ENCODE data around the gene FNIP2.
"Not testable (repeated sequence)": the region's sequence is repeated elsewhere in the genome, so short reads cannot be mapped to it uniquely, and the experiment has no call there.

FNIP2 gene

DNA sequence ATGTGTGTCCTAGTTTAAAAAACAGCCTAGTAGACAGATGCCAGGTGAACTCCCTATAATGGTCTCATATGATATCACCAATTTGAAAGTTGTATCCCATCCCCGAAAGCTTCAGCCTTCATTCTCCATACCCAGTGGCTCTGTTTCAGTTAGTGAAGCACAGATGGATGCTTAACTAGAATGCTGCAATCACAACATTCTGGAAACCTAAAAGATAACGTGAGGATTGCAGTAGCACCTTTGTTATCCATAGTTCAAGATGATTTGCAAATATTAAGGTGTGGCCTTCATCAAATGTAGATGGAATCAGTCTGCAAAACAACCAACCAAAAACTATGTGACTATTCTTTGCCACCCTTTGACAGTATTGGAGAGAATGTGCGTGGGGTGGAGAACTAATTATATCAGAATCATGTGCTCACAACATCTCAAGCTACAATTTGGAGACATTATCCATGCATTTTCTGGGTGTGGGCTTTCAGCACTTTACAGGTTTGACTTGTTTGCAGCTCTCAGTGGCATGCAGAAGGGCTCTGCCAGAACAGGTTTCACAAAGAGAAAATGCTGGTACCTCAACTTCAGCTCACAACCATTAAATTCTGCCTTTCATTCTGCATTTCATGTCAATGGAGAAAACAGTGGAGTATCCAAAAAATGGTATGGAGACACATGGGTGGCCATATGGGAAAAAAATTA, 27.4 kb upstream of the FNIP2 start:
- H3K9ac ChIP-seq (ENCODE audit: low read length in 2 of 2) = no peak overlapping the region
- H3K36me3 ChIP-seq (ENCODE audit: control insufficient read depth in 2 of 2, insufficient read depth in 2 of 2, low read length in 2 of 2) = no peaks in the 10 kb centered on the region
- H3K27ac ChIP-seq (ENCODE audit: low read length) = no peak overlapping the region
- no peak overlapping the region for H3K4me3 ChIP-seq (ENCODE audit: low read length in 2 of 2)
- no peaks in the 10 kb centered on the region for H3K9me3 ChIP-seq (ENCODE audit: control insufficient read depth in 2 of 2, low read length in 2 of 2)
- no peaks in the 10 kb centered on the region for H3K4me1 ChIP-seq (ENCODE audit: control insufficient read depth, insufficient read depth, low read length)
- H3K27me3 ChIP-seq (ENCODE audit: control insufficient read depth in 1 of 2, insufficient read depth in 2 of 2, low read length in 2 of 2) = no peaks in the 10 kb centered on the region

DNA sequence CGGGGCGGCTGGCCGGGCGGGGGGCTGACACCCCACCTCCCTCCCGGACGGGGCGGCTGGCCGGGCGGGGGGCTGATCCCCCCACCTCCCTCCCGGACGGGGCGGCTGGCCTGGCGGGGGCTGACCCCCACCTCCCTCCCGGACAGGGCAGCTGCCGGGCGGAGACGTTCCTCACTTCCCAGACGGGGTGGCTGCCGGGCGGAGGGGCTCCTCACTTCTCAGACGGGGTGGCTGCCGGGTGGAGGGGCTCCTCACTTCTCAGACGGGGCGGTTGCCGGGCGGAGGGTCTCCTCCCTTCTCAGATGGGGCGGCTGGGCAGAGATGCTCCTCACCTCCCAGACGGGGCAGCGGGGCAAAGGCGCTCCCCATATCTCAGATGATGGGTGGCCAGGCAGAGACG, 22.3 kb upstream of the FNIP2 start:
- not testable (repeated sequence) for H3K36me3 ChIP-seq (ENCODE audit: control insufficient read depth in 2 of 2, insufficient read depth in 2 of 2, low read length in 2 of 2); H3K4me1 ChIP-seq (ENCODE audit: control insufficient read depth, insufficient read depth, low read length); H3K27me3 ChIP-seq (ENCODE audit: control insufficient read depth in 1 of 2, insufficient read depth in 2 of 2, low read length in 2 of 2); H3K27ac ChIP-seq (ENCODE audit: low read length); H3K9ac ChIP-seq (ENCODE audit: low read length in 2 of 2); H3K4me3 ChIP-seq (ENCODE audit: low read length in 2 of 2); H3K9me3 ChIP-seq (ENCODE audit: control insufficient read depth in 2 of 2, low read length in 2 of 2)

DNA sequence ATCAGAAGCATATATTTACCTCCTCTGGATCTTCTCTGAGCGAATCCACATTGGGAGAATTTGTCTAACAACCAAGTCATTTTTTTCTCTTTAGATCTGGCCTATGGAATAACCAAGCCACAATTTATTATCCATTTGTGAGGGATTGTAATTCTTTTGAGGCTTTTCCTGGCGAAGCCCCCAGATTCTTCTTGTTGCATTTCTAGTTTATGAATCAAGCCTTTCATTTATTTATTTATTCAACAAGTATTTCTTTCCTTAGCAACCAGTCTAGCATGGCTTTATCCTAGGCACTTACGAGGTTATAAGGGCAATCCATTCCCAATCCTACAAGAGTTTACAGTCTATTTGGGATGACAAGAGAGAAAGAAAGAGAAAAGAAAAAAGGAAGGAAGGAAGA, 18.4 kb upstream of the FNIP2 start:
- Histone ChIP-seq H3K4me1 (ENCODE audit: control insufficient read depth, insufficient read depth, low read length) (no peaks in the 10 kb centered on the region), H3K9ac (ENCODE audit: low read length in 2 of 2) (no peak overlapping the region), H3K4me3 (ENCODE audit: low read length in 2 of 2) (no peak overlapping the region), H3K9me3 (ENCODE audit: control insufficient read depth in 2 of 2, low read length in 2 of 2) (no peaks in the 10 kb centered on the region), H3K36me3 (ENCODE audit: control insufficient read depth in 2 of 2, insufficient read depth in 2 of 2, low read length in 2 of 2) (no peaks in the 10 kb centered on the region), H3K27me3 (ENCODE audit: control insufficient read depth in 1 of 2, insufficient read depth in 2 of 2, low read length in 2 of 2) (no peaks in the 10 kb centered on the region), H3K27ac (ENCODE audit: low read length) (no peak overlapping the region)

DNA sequence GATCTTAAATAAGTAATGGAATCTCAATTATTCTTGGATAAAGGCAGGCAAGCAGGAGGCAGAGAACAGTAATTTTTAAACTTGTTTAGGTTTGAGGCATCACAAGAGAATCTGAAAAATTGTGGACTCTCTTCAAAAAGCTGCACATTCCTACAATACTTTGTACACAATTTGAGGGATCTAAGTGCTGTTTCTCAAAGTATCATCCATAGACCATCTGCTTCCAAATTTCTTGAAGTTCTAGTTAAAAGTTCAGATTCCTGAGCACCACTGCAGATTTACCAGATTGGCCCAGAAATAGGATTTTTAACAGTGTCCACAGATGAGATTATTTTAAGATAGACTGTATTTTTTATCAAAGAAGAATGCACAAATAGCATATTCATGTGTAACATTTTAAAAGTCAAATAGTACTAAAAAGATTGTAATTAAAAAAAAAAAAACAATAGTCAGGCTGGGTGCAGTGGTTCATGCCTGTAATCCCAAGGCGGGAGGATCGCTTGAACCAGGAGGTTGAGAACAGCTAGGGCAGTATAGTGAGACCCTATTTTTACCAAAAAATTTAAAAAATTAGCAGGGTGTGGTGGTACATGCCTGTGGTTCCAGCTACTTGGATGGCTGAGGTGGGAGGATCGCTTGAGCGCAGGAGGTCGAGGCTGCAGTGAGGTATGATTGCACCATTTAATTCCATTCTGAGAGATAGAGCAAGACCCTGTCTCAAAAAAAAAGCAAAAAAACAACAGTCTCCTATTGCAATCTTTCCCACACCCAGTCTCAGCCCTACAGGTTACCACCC, 14.2 kb upstream of the FNIP2 start:
- no peak overlapping the region for H3K4me3 ChIP-seq (ENCODE audit: low read length in 2 of 2)
- H3K9ac ChIP-seq (ENCODE audit: low read length in 2 of 2) = no peak overlapping the region
- H3K27me3 ChIP-seq (ENCODE audit: control insufficient read depth in 1 of 2, insufficient read depth in 2 of 2, low read length in 2 of 2) = no peaks in the 10 kb centered on the region
- no peak overlapping the region for H3K27ac ChIP-seq (ENCODE audit: low read length)
- no peaks in the 10 kb centered on the region for H3K4me1 ChIP-seq (ENCODE audit: control insufficient read depth, insufficient read depth, low read length)
- H3K36me3 ChIP-seq (ENCODE audit: control insufficient read depth in 2 of 2, insufficient read depth in 2 of 2, low read length in 2 of 2) = no peaks in the 10 kb centered on the region
- no peaks in the 10 kb centered on the region for H3K9me3 ChIP-seq (ENCODE audit: control insufficient read depth in 2 of 2, low read length in 2 of 2)

DNA sequence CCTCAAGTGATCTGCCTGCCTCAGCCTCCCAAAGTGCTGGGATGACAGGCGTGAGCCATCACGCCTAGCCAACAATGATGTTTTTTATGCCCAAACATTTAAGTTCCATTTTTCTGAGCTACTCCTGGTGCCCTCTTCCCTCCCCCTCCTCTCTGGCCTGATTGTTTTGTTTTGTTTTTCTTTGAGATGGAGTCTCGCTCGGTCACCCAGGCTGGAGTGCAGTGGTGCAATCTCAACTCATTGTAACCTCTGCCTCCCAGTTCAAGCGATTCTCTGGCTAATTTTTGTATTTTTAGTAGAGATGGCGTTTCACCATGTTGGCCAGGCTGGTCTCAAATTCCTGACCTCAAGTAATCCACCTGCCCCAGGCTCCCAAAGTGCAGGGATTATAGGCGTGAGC, 13.0 kb upstream of the FNIP2 start:
- H3K27me3 ChIP-seq (ENCODE audit: control insufficient read depth in 1 of 2, insufficient read depth in 2 of 2, low read length in 2 of 2); H3K4me3 ChIP-seq (ENCODE audit: low read length in 2 of 2); H3K4me1 ChIP-seq (ENCODE audit: control insufficient read depth, insufficient read depth, low read length); H3K9ac ChIP-seq (ENCODE audit: low read length in 2 of 2); H3K36me3 ChIP-seq (ENCODE audit: control insufficient read depth in 2 of 2, insufficient read depth in 2 of 2, low read length in 2 of 2); H3K9me3 ChIP-seq (ENCODE audit: control insufficient read depth in 2 of 2, low read length in 2 of 2); H3K27ac ChIP-seq (ENCODE audit: low read length): not testable (repeated sequence)

DNA sequence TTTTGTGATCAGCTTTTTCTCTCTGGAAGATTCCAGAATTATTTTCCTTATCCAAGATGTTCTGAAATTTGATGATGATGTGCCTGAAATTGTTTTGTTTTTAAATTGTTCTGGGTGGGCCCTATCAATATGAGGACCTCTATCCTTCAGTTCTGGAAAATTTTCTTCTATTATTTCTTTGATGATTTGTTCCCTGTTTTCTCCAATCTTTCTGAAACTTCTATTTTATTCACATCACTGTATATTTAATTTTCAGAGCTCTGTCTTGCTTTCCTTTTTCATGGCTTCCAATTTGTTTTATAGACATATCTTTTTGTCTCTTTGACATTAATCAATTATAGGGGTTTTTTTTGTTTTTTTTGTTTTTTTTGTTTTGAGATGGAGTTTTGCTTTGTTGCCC, 12.2 kb upstream of the FNIP2 start:
- no peaks in the 10 kb centered on the region for H3K27me3 ChIP-seq (ENCODE audit: control insufficient read depth in 1 of 2, insufficient read depth in 2 of 2, low read length in 2 of 2)
- no peak overlapping the region for H3K27ac ChIP-seq (ENCODE audit: low read length)
- no peak overlapping the region for H3K4me3 ChIP-seq (ENCODE audit: low read length in 2 of 2)
- no peak overlapping the region for H3K9ac ChIP-seq (ENCODE audit: low read length in 2 of 2)
- H3K9me3 ChIP-seq (ENCODE audit: control insufficient read depth in 2 of 2, low read length in 2 of 2) = no peaks in the 10 kb centered on the region
- no peaks in the 10 kb centered on the region for H3K36me3 ChIP-seq (ENCODE audit: control insufficient read depth in 2 of 2, insufficient read depth in 2 of 2, low read length in 2 of 2)
- H3K4me1 ChIP-seq (ENCODE audit: control insufficient read depth, insufficient read depth, low read length) = no peaks in the 10 kb centered on the region

DNA sequence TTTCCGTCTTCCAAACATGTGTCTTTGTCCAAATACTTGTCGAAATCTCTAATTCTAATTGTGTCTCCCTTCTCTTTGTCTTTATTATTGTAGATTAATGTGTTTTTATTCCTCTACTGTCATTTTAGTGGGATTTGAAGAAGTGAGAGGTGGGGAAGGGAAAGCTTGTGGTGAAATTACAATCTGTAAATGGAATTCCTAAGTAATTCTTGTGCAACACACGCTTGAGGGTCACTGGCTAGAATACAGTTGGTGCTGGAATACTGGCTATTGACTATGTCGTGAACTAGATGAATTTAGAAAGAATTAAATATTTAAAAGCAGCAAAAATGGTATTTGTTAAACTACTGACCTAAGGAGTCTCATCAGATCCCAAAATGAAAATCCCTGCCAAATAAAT, 10.7 kb upstream of the FNIP2 start:
- Histone ChIP-seq H3K9ac (ENCODE audit: low read length in 2 of 2) (no peak overlapping the region), H3K27ac (ENCODE audit: low read length) (no peak overlapping the region), H3K27me3 (ENCODE audit: control insufficient read depth in 1 of 2, insufficient read depth in 2 of 2, low read length in 2 of 2) (no peaks in the 10 kb centered on the region), H3K4me3 (ENCODE audit: low read length in 2 of 2) (no peak overlapping the region), H3K36me3 (ENCODE audit: control insufficient read depth in 2 of 2, insufficient read depth in 2 of 2, low read length in 2 of 2) (no peaks in the 10 kb centered on the region), H3K4me1 (ENCODE audit: control insufficient read depth, insufficient read depth, low read length) (no peaks in the 10 kb centered on the region), H3K9me3 (ENCODE audit: control insufficient read depth in 2 of 2, low read length in 2 of 2) (no peaks in the 10 kb centered on the region)

DNA sequence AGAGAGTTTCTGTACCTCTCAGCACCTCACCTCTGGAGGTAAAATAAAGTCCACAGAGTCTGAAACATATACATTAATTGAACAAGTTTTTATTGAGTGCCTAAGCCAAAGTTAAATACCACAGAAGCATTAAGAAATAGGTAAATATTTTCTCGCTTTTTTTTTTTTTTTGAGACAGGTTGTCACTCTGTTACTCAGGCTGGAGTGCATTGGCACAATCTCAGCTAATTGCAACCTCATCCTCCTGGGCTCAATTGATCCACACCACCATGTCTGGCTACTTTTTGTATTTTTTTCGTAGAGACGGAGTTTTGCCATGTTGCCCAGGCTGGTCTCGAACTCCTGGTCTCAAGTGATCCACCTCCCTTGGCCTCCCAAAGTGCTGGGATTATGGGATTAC, 10.1 kb upstream of the FNIP2 start:
- H3K27me3 ChIP-seq (ENCODE audit: control insufficient read depth in 1 of 2, insufficient read depth in 2 of 2, low read length in 2 of 2) = no peaks in the 10 kb centered on the region
- no peak overlapping the region for H3K9ac ChIP-seq (ENCODE audit: low read length in 2 of 2)
- no peaks in the 10 kb centered on the region for H3K36me3 ChIP-seq (ENCODE audit: control insufficient read depth in 2 of 2, insufficient read depth in 2 of 2, low read length in 2 of 2)
- H3K9me3 ChIP-seq (ENCODE audit: control insufficient read depth in 2 of 2, low read length in 2 of 2) = no peaks in the 10 kb centered on the region
- no peak overlapping the region for H3K27ac ChIP-seq (ENCODE audit: low read length)
- H3K4me1 ChIP-seq (ENCODE audit: control insufficient read depth, insufficient read depth, low read length) = no peaks in the 10 kb centered on the region
- no peak overlapping the region for H3K4me3 ChIP-seq (ENCODE audit: low read length in 2 of 2)

DNA sequence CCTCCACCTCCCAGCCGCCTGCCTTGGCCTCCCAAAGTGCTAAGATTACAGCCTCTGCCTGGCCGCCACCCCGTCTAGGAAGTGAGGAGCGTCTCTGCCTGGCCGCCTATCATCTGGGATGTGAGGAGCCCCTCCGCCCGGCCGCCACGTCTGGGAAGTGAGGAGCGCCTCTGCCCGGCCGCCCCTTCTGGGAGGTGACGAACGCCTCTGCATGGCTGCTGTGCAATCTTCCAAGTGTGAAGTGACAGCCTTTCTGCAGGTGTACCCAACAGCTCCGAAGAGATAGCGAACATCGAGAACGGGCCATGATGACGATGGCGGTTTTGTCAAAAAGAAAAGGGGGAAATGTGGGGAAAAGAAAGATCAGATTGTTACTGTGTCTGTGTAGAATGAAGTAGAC, 9.3 kb upstream of the FNIP2 start:
- H3K27me3 ChIP-seq (ENCODE audit: control insufficient read depth in 1 of 2, insufficient read depth in 2 of 2, low read length in 2 of 2); H3K9me3 ChIP-seq (ENCODE audit: control insufficient read depth in 2 of 2, low read length in 2 of 2); H3K9ac ChIP-seq (ENCODE audit: low read length in 2 of 2); H3K36me3 ChIP-seq (ENCODE audit: control insufficient read depth in 2 of 2, insufficient read depth in 2 of 2, low read length in 2 of 2); H3K4me3 ChIP-seq (ENCODE audit: low read length in 2 of 2); H3K27ac ChIP-seq (ENCODE audit: low read length); H3K4me1 ChIP-seq (ENCODE audit: control insufficient read depth, insufficient read depth, low read length): not testable (repeated sequence)

DNA sequence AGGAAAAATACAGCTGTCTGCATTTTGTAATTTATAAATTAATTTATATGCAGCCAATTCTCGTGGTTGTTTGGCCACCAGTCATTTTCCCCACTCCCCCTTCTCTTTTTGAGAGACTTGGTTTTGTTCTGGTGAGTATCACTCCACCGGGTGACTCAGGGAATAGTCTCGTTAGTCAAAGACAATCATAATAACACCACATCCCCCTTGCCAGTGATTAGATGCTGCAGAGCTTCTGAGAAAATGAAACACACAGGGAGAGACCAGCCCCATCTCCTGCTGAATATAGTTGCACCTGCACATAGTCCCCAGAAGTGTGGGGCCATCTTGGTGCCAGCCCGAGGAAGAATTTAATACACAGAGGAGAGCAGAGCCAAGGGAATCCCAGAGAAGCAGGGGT, 8.0 kb upstream of the FNIP2 start:
- H3K27ac ChIP-seq (ENCODE audit: low read length) = no peak overlapping the region
- no peaks in the 10 kb centered on the region for H3K4me1 ChIP-seq (ENCODE audit: control insufficient read depth, insufficient read depth, low read length)
- H3K9ac ChIP-seq (ENCODE audit: low read length in 2 of 2) = no peak overlapping the region
- H3K27me3 ChIP-seq (ENCODE audit: control insufficient read depth in 1 of 2, insufficient read depth in 2 of 2, low read length in 2 of 2) = no peaks in the 10 kb centered on the region
- no peaks in the 10 kb centered on the region for H3K9me3 ChIP-seq (ENCODE audit: control insufficient read depth in 2 of 2, low read length in 2 of 2)
- no peaks in the 10 kb centered on the region for H3K36me3 ChIP-seq (ENCODE audit: control insufficient read depth in 2 of 2, insufficient read depth in 2 of 2, low read length in 2 of 2)
- H3K4me3 ChIP-seq (ENCODE audit: low read length in 2 of 2) = no peak overlapping the region

DNA sequence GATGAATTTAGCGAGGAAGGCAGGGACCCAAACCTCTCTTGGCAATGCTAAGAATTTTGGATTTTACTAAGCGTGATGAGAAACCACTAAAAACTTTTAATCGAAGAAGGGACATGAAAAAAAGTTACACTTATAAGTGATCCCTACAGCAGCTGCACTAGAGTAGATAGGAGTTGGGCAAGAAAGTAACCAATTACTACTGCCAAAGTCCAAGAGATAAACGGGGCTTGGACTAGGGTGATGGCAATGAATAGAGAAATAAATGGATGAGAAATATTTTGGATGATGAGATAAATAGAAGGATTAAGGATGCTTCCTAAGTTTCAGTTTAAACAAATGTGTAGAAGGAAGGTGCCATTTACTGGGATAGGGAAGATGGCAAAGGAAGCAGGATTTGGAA, 6.3 kb upstream of the FNIP2 start:
- Histone ChIP-seq H3K27ac (ENCODE audit: low read length) (no peak overlapping the region), H3K9me3 (ENCODE audit: control insufficient read depth in 2 of 2, low read length in 2 of 2) (no peaks in the 10 kb centered on the region), H3K4me1 (ENCODE audit: control insufficient read depth, insufficient read depth, low read length) (no peaks in the 10 kb centered on the region), H3K4me3 (ENCODE audit: low read length in 2 of 2) (no peak overlapping the region), H3K9ac (ENCODE audit: low read length in 2 of 2) (no peak overlapping the region), H3K36me3 (ENCODE audit: control insufficient read depth in 2 of 2, insufficient read depth in 2 of 2, low read length in 2 of 2) (no peaks in the 10 kb centered on the region), H3K27me3 (ENCODE audit: control insufficient read depth in 1 of 2, insufficient read depth in 2 of 2, low read length in 2 of 2) (no peaks in the 10 kb centered on the region)

Data from stomach smooth muscle (tissue), 2 donors.